Brain microvascular endothelial cell (primary cell): ENCODE results near the gene M6PR.

Source experiments
- DNase-seq: peaks from one replicate; pipeline ENCODE4 v3.0.0-alpha.2; 2020
- H3K27ac ChIP-seq: fragments of 250-450 bp; sonication (Bioruptor Pico); 2 replicates; pipeline ENCODE4 v1.5.1; 2020; ENCODE audit warnings: mild to moderate bottlenecking, moderate library complexity
- H3K27me3 ChIP-seq: fragments of 250-450 bp; sonication (Bioruptor Pico); replicated peaks from 2 replicates; pipeline ENCODE4 v1.5.1; 2020; ENCODE audit warnings: mild to moderate bottlenecking
- H3K36me3 ChIP-seq: fragments of 250-450 bp; sonication (Bioruptor Pico); replicated peaks from 2 replicates; pipeline ENCODE4 v1.5.1; 2020; ENCODE audit warnings: mild to moderate bottlenecking
- H3K4me3 ChIP-seq: 2 replicates; pipeline ENCODE4 v1.5.1; 2011; ENCODE audit warnings: low read depth, mild to moderate bottlenecking, control low read depth, low read length, moderate library complexity
- CTCF ChIP-seq: IDR thresholded peaks from 2 replicates; pipeline ENCODE4 v1.5.1; 2011; ENCODE audit warnings: low read depth, mild to moderate bottlenecking, moderate library complexity, low read length, control low read depth, inconsistent platforms; ENCODE audit errors: missing control alignments
- in situ Hi-C: cut with HindIII; loops from 2 replicates; pipeline ENCODE4 v1.10.0; 2017; ENCODE audit warnings: low sequenced_read_pairs, low pct_ligation_motif_present

M6PR gene

GRCh38 chr12:8891976-8892375, 57.5 kb downstream of the M6PR start:
- Histone ChIP-seq H3K36me3 (no peaks in the 10 kb centered on the region), H3K4me3 (no peak overlapping the region), H3K27ac (no peak overlapping the region), H3K27me3 (no peaks in the 10 kb centered on the region)
- in situ Hi-C loops, result no loop called here
- TF ChIP-seq CTCF, result no peak
- no peak for DNase-seq
